Measurements from ENCODE around the gene COL27A1.

The COL27A1 gene

GRCh38 chr9:114192539-114192938 lies 37.2 kb downstream of the COL27A1 start:
- CTCF ChIA-PET = no interaction called here
- POLR2A ChIA-PET = no interaction called here
- TF ChIP-seq CTCF (IDR thresholded peaks at IDR 0.05; ENCODE audit: control extremely low read depth, extremely low read depth, low read depth, missing control alignments) = no peak
- DNase-seq (ENCODE audit: extremely low spot score) = no peak

GRCh38 chr9:114193090-114193489 lies 37.8 kb downstream of the COL27A1 start:
- TF ChIP-seq CTCF (IDR thresholded peaks at IDR 0.05; ENCODE audit: control extremely low read depth, extremely low read depth, low read depth, missing control alignments) = no peak
- DNase-seq (ENCODE audit: extremely low spot score) = no peak
- CTCF ChIA-PET = no interaction called here
- POLR2A ChIA-PET = no interaction called here

- no peak for TF ChIP-seq CTCF (IDR thresholded peaks at IDR 0.05; ENCODE audit: control extremely low read depth, extremely low read depth, low read depth, missing control alignments)
- POLR2A ChIA-PET = no interaction called here
- CTCF ChIA-PET = interaction anchor here (1.4 kb wide), 1 partner anchor 10 kb away, joined by 5 read pairs; no protein-coding TSS in a partner anchor
- DNase-seq (ENCODE audit: extremely low spot score) = no peak
Observed at GRCh38 chr9:114196117-114196516, 40.8 kb downstream of the COL27A1 start.

GRCh38 chr9:114196979-114197622 lies 41.8 kb downstream of the COL27A1 start:
- POLR2A ChIA-PET = no interaction called here
- no peak for DNase-seq (ENCODE audit: extremely low spot score)
- CTCF ChIA-PET = interaction anchor here (1.4 kb wide), 1 partner anchor 11 kb away, joined by 5 read pairs; no protein-coding TSS in a partner anchor
- no peak for TF ChIP-seq CTCF (IDR thresholded peaks at IDR 0.05; ENCODE audit: control extremely low read depth, extremely low read depth, low read depth, missing control alignments)

GRCh38 chr9:114198249-114199040 lies 43.1 kb downstream of the COL27A1 start:
- no peak for TF ChIP-seq CTCF (IDR thresholded peaks at IDR 0.05; ENCODE audit: control extremely low read depth, extremely low read depth, low read depth, missing control alignments)
- no peak for DNase-seq (ENCODE audit: extremely low spot score)
- ChIA-PET CTCF (interaction anchor here (1.4 kb wide), 1 partner anchor 9 kb away, joined by 4 read pairs; no protein-coding TSS in a partner anchor), POLR2A (no interaction called here)

GRCh38 chr9:114200721-114201300 lies 45.5 kb downstream of the COL27A1 start:
- no peak for DNase-seq (ENCODE audit: extremely low spot score)
- no peak for TF ChIP-seq CTCF (IDR thresholded peaks at IDR 0.05; ENCODE audit: control extremely low read depth, extremely low read depth, low read depth, missing control alignments)
- POLR2A ChIA-PET = no interaction called here
- CTCF ChIA-PET = no interaction called here
